ENCODE measurements around the gene LMTK2. TPM values are rescaled to one million over a fixed set of nuclear protein-coding genes. Genes with fewer than 3 reads are reported as not detected.

LMTK2 gene
- total RNA-seq, 1 experiment from 2014 or later = 37.1 TPM

DNA sequence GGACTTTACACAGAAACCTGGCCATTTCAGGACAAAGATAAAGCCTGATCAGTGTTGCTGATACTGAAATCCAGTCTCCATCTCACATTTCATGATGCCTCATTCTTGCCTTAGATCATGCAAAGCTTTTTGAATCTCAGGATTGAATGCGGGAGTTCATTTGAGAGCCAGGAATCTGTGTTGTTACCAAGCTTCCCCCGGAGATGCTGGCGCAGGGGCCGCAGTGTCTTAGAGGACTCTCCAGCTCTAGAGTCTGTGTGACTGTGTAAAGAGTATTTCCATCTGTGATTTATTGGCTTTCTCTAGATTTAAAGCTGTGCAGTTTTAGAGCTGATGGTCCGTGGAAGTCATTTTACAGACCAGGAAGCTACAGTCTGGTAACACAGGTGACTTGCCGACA, 32.0 kb downstream of the LMTK2 start:
- ChIA-PET POLR2A (ENCODE audit: unreplicated experiment) (no interaction called here), CTCF (no interaction called here)
- BruUV-seq (replicated peaks) = no TSS peak

GRCh38 chr7:98142658-98143057, 36.0 kb downstream of the LMTK2 start:
- intact Hi-C loops (cut with micrococcal nuclease; ENCODE audit: unreplicated experiment) = no loop called here
- no peak overlapping the region for H3K4me3 ChIP-seq
- peaks cover 27% of the 10 kb centered on the region for H3K36me3 ChIP-seq (ENCODE audit: low read depth)
- POLR2A ChIA-PET (ENCODE audit: unreplicated experiment) = interaction anchor here (0.6 kb wide), 1 partner anchor 169 kb away, joined by 4 read pairs; no protein-coding TSS in a partner anchor
- H2AFZ ChIP-seq = no peak overlapping the region
- DNase-seq = no peak
- no peaks in the 10 kb centered on the region for H3K9me2 ChIP-seq (ENCODE audit: insufficient read depth)
- H3F3A ChIP-seq (ENCODE audit: insufficient read depth, low read depth) = no peaks in the 10 kb centered on the region
- TF ChIP-seq EZH2 (IDR thresholded peaks at IDR 0.05; ENCODE audit: low read depth) = no peak
- TF ChIP-seq, protein P1, sequence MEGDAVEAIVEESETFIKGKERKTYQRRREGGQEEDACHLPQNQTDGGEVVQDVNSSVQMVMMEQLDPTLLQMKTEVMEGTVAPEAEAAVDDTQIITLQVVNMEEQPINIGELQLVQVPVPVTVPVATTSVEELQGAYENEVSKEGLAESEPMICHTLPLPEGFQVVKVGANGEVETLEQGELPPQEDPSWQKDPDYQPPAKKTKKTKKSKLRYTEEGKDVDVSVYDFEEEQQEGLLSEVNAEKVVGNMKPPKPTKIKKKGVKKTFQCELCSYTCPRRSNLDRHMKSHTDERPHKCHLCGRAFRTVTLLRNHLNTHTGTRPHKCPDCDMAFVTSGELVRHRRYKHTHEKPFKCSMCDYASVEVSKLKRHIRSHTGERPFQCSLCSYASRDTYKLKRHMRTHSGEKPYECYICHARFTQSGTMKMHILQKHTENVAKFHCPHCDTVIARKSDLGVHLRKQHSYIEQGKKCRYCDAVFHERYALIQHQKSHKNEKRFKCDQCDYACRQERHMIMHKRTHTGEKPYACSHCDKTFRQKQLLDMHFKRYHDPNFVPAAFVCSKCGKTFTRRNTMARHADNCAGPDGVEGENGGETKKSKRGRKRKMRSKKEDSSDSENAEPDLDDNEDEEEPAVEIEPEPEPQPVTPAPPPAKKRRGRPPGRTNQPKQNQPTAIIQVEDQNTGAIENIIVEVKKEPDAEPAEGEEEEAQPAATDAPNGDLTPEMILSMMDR (conservative IDR thresholded peaks at IDR 0.05) = no peak
- no TSS peak for BruUV-seq (replicated peaks)
- H4K20me1 ChIP-seq (ENCODE audit: insufficient read depth) = 0 out of 2 replicates have a peak, but pooled peaks cover 15% of the 10 kb centered on the region
- no peaks in the 10 kb centered on the region for H3K4me1 ChIP-seq (replicated peaks; ENCODE audit: insufficient read depth)
- no peaks in the 10 kb centered on the region for H3K27me3 ChIP-seq (ENCODE audit: insufficient read depth, low read depth)
- no peak overlapping the region for H3K27ac ChIP-seq
- H3K79me2 ChIP-seq (ENCODE audit: low read depth) = peaks cover 15% of the 10 kb centered on the region; the same call in 1 of the 2 replicates
- CTCF ChIA-PET = interaction anchor here (1.1 kb wide), 1 partner anchor 121 kb away, joined by 3 read pairs; no protein-coding TSS in a partner anchor
- no peak overlapping the region for H3K4me2 ChIP-seq
- H3K9me3 ChIP-seq (ENCODE audit: insufficient read depth, low read depth) = no peaks in the 10 kb centered on the region

More for the DNA sequence above, 32.0 kb downstream of the LMTK2 start:
- no peak overlapping the region for H3K4me2 ChIP-seq
- H3F3A ChIP-seq (ENCODE audit: insufficient read depth, low read depth) = peaks cover 13% of the 10 kb centered on the region
- no peak overlapping the region for H3K27ac ChIP-seq
- peaks cover 45% of the 10 kb centered on the region for H3K79me2 ChIP-seq (ENCODE audit: low read depth)
- no peak overlapping the region for H2AFZ ChIP-seq
- no peaks in the 10 kb centered on the region for H3K9me2 ChIP-seq (ENCODE audit: insufficient read depth)
- H4K20me1 ChIP-seq (ENCODE audit: insufficient read depth) = 0 out of 2 replicates have a peak, but pooled peaks cover 5% of the 10 kb centered on the region
- H3K4me1 ChIP-seq (replicated peaks; ENCODE audit: insufficient read depth) = peaks cover 33% of the 10 kb centered on the region
- TF ChIP-seq EZH2 (IDR thresholded peaks at IDR 0.05; ENCODE audit: low read depth) = no peak
- TF ChIP-seq, protein P1 (conservative IDR thresholded peaks at IDR 0.05) = no peak
- H3K4me3 ChIP-seq = no peak overlapping the region
- H3K9me3 ChIP-seq (ENCODE audit: insufficient read depth, low read depth) = no peaks in the 10 kb centered on the region
- H3K36me3 ChIP-seq (ENCODE audit: low read depth) = peaks cover 17% of the 10 kb centered on the region
- no peaks in the 10 kb centered on the region for H3K27me3 ChIP-seq (ENCODE audit: insufficient read depth, low read depth)
- DNase-seq = no peak
- intact Hi-C loops (cut with micrococcal nuclease; ENCODE audit: unreplicated experiment) = no loop called here

DNA sequence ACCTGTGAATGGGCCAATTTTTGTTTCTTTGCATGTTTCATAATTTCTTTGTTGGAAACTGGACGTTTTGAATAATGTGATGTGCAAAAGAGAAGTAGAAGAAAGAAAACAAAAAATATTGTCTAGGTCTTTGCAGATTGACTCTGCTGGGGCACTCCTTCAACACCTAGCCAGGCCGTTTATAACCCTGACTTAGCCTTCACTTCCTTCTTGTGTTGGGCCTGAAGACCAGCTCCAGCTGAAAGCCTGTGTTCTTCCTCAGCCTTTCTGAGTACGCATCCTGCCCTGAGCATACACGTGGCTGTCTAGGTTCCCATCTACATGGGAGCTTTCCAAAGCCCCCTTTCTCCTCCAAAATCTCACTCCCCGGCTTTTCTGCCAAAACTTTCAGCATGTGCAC, 41.9 kb downstream of the LMTK2 start:
- no peaks in the 10 kb centered on the region for H3K9me3 ChIP-seq (ENCODE audit: insufficient read depth, low read depth)
- H3K27ac ChIP-seq = no peak overlapping the region
- peaks cover 19% of the 10 kb centered on the region; the same call in 1 of the 2 replicates for H3K79me2 ChIP-seq (ENCODE audit: low read depth)
- H3K36me3 ChIP-seq (ENCODE audit: low read depth) = peaks cover 13% of the 10 kb centered on the region
- peaks cover 17% of the 10 kb centered on the region; the same call in 1 of the 2 replicates for H4K20me1 ChIP-seq (ENCODE audit: insufficient read depth)
- CTCF ChIA-PET = no interaction called here
- H3K4me2 ChIP-seq = no peak overlapping the region
- no peaks in the 10 kb centered on the region for H3K27me3 ChIP-seq (ENCODE audit: insufficient read depth, low read depth)
- no peaks in the 10 kb centered on the region for H3K9me2 ChIP-seq (ENCODE audit: insufficient read depth)
- no TSS peak for BruUV-seq (replicated peaks)
- no peak overlapping the region for H2AFZ ChIP-seq
- POLR2A ChIA-PET (ENCODE audit: unreplicated experiment) = no interaction called here
- intact Hi-C loops (cut with micrococcal nuclease; ENCODE audit: unreplicated experiment) = no loop called here
- no peak for TF ChIP-seq EZH2 (IDR thresholded peaks at IDR 0.05; ENCODE audit: low read depth)
- TF ChIP-seq, protein P1 (conservative IDR thresholded peaks at IDR 0.05) = no peak
- no peak overlapping the region for H3K4me3 ChIP-seq
- H3K4me1 ChIP-seq (replicated peaks; ENCODE audit: insufficient read depth) = no peaks in the 10 kb centered on the region
- H3F3A ChIP-seq (ENCODE audit: insufficient read depth, low read depth) = no peaks in the 10 kb centered on the region
- no peak for DNase-seq

Data from PC-9 (cell line).